ENCODE results near the gene NAALAD2. TPM values are rescaled to one million over a fixed set of nuclear protein-coding genes. Genes with fewer than 3 reads are reported as not detected.
"Not testable (repeated sequence)": the region's sequence is repeated elsewhere in the genome, so short reads cannot be mapped to it uniquely, and the experiment has no call there.

The NAALAD2 gene
- total RNA-seq, 1 donor from 2014 or later = not detected

DNA sequence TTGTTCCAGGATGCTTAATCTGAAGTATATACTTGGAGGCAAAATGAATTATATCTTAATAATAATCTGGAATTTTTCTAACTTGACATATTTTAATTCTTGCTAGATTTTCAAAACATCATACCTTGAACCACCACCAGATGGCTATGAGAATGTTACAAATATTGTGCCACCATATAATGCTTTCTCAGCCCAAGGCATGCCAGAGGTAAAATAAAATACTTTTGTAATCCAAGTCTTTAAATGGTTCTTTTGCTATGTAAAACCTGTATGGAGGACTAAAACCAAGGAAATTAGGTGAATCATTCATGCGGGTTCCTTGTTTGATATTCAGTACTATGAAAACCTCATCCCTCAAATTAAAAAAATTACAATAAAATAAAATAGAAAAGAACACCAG is 14.4 kb downstream of the NAALAD2 start:
- intact Hi-C loops (cut with DNase I) = no loop called here
- no peak overlapping the region for H3K27ac ChIP-seq
- H3K36me3 ChIP-seq = no peaks in the 10 kb centered on the region
- no peaks in the 10 kb centered on the region for H3K4me1 ChIP-seq
- no peaks in the 10 kb centered on the region for H3K27me3 ChIP-seq
- no peaks in the 10 kb centered on the region for H3K9me3 ChIP-seq
- H3K4me3 ChIP-seq = no peak overlapping the region
- TF ChIP-seq, protein P1, sequence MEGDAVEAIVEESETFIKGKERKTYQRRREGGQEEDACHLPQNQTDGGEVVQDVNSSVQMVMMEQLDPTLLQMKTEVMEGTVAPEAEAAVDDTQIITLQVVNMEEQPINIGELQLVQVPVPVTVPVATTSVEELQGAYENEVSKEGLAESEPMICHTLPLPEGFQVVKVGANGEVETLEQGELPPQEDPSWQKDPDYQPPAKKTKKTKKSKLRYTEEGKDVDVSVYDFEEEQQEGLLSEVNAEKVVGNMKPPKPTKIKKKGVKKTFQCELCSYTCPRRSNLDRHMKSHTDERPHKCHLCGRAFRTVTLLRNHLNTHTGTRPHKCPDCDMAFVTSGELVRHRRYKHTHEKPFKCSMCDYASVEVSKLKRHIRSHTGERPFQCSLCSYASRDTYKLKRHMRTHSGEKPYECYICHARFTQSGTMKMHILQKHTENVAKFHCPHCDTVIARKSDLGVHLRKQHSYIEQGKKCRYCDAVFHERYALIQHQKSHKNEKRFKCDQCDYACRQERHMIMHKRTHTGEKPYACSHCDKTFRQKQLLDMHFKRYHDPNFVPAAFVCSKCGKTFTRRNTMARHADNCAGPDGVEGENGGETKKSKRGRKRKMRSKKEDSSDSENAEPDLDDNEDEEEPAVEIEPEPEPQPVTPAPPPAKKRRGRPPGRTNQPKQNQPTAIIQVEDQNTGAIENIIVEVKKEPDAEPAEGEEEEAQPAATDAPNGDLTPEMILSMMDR (IDR thresholded peaks at IDR 0.05) = no peak
- DNase-seq (ENCODE audit: low spot score in 2 of 2) = no peak

DNA sequence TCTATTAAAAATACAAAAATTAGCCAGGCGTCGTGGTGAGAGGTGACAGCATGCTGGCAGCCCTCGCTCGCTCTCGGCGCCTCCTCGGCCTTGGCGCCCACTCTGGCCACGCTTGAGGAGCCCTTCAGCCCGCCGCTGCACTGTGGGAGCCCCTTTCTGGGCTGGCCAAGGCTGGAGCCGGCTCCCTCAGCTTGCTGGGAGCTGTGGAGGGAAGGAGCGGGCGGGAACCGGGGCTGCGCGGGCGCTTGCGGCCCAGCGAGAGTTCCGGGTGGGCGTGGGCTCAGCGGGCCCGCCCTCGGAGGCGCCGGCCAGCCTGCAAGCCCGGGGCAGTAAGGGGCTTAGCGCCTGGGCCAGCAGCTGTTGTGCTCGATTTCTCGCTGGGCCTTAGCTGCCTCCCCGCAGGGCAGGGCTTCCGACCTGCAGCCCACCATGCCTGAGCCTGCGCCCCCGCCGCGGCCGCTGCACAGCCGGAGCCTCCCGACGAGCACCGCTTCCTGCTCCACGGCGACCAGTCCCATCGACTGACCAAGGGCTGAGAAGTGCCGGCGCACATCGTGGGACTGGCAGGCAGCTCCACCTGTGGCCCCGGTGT is 32.6 kb downstream of the NAALAD2 start:
- H3K27ac ChIP-seq; H3K27me3 ChIP-seq; H3K36me3 ChIP-seq; H3K4me1 ChIP-seq; H3K4me3 ChIP-seq; H3K9me3 ChIP-seq; intact Hi-C loops (cut with DNase I); DNase-seq (ENCODE audit: low spot score in 2 of 2): not testable (repeated sequence)

DNA sequence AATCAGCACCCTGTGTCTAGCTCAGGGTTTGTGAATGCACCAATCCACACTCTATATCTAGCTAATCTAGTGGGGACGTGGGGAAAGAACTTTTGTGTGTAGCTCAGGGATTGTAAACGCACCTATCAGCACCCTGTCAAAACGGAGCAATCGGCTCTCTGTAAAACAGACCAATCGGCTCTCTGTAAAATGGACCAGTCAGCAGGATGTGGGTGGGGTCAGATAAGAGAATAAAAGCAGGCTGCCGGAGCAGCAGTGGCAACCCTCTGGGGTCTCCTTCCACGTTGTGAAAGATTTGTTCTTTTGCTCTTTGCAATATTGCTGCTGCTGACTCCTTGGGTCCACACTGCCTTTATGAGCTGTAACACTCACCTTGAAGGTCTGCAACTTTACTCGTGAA is 33.2 kb downstream of the NAALAD2 start:
- intact Hi-C loops (cut with DNase I); H3K9me3 ChIP-seq: not testable (repeated sequence)

DNA sequence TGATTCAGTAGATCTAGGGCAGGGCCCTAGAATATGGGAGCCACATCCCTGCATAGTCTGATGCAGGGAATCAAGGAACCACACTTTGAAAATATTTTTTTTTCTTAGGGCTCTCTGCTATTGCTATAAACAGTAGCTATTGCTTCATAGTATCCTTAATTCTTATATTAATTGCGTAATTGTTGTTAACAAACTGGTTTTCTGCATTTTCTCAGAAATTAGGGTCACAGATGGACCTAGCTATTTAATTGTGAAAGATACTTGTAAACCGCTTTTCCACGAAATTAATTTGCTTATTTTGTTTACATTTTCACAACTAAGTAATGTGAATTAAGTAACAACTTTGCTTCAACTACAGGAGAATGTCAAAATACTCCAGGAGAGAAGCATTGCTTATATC is 34.1 kb downstream of the NAALAD2 start:
- Histone ChIP-seq H3K4me3 (no peak overlapping the region), H3K27me3 (no peaks in the 10 kb centered on the region), H3K4me1 (no peaks in the 10 kb centered on the region), H3K9me3 (no peaks in the 10 kb centered on the region), H3K27ac (no peak overlapping the region), H3K36me3 (no peaks in the 10 kb centered on the region)
- no peak for DNase-seq (ENCODE audit: low spot score in 2 of 2)
- intact Hi-C loops (cut with DNase I) = no loop called here
- TF ChIP-seq, protein P1 (IDR thresholded peaks at IDR 0.05) = no peak

More for the DNA sequence above, 33.2 kb downstream of the NAALAD2 start:
- H3K4me1 ChIP-seq; H3K27me3 ChIP-seq; DNase-seq (ENCODE audit: low spot score in 2 of 2); H3K4me3 ChIP-seq; H3K27ac ChIP-seq; H3K36me3 ChIP-seq: not testable (repeated sequence)

DNA sequence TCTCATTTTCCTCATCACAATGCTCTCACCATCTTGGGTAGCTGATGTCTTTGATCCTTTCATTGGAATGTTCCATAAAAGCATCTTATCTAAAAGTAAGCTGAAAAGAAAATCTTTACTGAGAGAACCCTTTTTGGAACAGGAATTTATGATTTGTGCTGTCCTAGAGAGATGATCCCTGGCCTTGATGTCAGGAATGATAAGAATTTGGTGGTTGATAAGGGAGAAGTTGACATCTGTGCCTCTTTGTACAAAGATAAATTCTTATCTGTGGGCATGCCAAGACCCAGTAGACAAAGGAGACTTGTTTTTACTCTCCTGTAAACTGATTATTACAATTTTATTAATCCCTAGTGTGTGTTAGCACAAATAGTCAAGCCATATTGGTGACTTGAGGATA is 36.9 kb downstream of the NAALAD2 start:
- Histone ChIP-seq H3K27me3 (no peaks in the 10 kb centered on the region), H3K4me1 (no peaks in the 10 kb centered on the region), H3K9me3 (no peaks in the 10 kb centered on the region), H3K4me3 (no peak overlapping the region), H3K36me3 (no peaks in the 10 kb centered on the region), H3K27ac (no peak overlapping the region)
- TF ChIP-seq, protein P1 (IDR thresholded peaks at IDR 0.05) = no peak
- intact Hi-C loops (cut with DNase I) = no loop called here
- no peak for DNase-seq (ENCODE audit: low spot score in 2 of 2)

DNA sequence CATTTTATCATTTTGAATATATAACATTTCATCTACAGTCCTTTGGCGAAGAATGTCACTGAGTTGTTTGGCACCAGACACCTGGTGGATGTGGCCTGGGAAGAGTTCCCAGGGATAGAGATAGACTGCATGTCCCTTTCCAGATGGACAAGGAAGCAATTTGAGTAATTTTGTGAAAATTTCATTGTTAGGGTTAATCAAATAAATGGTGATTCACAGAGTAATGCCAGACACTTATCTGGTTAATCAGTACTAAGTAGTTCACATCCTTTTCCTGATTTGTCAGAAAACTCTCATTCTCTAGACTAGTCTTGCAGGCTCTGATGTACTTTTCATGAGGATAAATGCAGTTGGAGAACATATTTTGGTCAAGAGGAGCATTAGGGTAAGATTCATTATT is 41.6 kb downstream of the NAALAD2 start:
- H3K9me3 ChIP-seq = no peaks in the 10 kb centered on the region
- H3K4me1 ChIP-seq = no peaks in the 10 kb centered on the region
- intact Hi-C loops (cut with DNase I) = no loop called here
- H3K27me3 ChIP-seq = no peaks in the 10 kb centered on the region
- TF ChIP-seq, protein P1 (IDR thresholded peaks at IDR 0.05) = no peak
- H3K36me3 ChIP-seq = no peaks in the 10 kb centered on the region
- no peak for DNase-seq (ENCODE audit: low spot score in 2 of 2)
- H3K27ac ChIP-seq = no peak overlapping the region
- H3K4me3 ChIP-seq = no peak overlapping the region

DNA sequence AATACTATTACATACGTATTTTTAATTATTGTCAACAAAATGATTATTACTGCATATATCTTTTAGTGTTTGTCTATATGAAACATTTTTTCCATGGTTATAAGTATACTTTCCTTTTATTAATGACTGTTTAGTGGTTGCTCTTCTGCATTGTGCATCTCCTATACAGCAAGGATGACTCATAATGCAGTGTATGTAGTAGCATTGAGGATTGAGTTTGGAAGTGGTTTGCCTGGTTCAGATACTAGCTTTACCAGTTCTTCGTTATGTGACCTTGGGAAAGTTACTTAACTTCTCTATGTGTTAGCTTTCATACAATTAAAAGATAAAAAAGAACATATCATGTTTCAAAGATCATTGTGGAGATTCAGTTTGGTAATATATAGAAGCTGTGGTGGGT is 44.3 kb downstream of the NAALAD2 start:
- TF ChIP-seq, protein P1 (IDR thresholded peaks at IDR 0.05) = no peak
- no peak overlapping the region for H3K27ac ChIP-seq
- intact Hi-C loops (cut with DNase I) = no loop called here
- DNase-seq (ENCODE audit: low spot score in 2 of 2) = no peak
- H3K36me3 ChIP-seq = no peaks in the 10 kb centered on the region
- H3K27me3 ChIP-seq = no peaks in the 10 kb centered on the region
- no peaks in the 10 kb centered on the region for H3K4me1 ChIP-seq
- H3K9me3 ChIP-seq = no peaks in the 10 kb centered on the region
- no peak overlapping the region for H3K4me3 ChIP-seq

Data from ascending aorta (tissue), 2 donors.